HG03558 (cell line): ENCODE data around the gene PHF3.
"Not testable (repeated sequence)": the region's sequence is repeated elsewhere in the genome, so short reads cannot be mapped to it uniquely, and the experiment has no call there.

Experiments used
- ATAC-seq: cut with Tn5 transposase; IDR thresholded peaks from one replicate; pipeline ENCODE4 v1.9.1; 2021; ENCODE audit warnings: moderate number of reproducible peaks; ENCODE audit not compliant: unreplicated experiment; ENCODE audit errors: extremely low read depth

Gene PHF3

GRCh38 chr6:63689421-63689820 lies 53.8 kb downstream of the PHF3 start:
- ATAC-seq, result no peak

DNA sequence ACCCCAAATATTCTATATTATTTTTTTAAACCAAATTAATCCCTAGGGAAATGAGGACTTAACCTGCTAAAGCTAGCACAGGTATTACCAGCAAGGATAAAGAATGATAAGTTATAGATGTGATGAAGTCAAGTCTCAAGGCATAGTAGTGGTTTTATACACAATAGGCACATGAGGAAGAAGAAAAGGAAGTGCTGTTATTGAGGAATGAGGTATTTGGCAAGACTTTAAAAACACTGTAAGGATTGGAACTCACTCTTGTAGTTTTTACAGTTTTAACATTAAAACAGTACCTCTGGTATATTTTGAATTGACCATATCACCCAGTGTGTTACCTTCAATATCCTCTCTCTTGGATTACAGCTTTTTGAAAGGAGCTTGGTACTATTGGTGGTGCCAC lies 54.6 kb downstream of the PHF3 start:
- no peak for ATAC-seq

- no peak for ATAC-seq
These were observed 70.1 kb downstream of the PHF3 start for GRCh38 chr6:63705707-63706106.

DNA sequence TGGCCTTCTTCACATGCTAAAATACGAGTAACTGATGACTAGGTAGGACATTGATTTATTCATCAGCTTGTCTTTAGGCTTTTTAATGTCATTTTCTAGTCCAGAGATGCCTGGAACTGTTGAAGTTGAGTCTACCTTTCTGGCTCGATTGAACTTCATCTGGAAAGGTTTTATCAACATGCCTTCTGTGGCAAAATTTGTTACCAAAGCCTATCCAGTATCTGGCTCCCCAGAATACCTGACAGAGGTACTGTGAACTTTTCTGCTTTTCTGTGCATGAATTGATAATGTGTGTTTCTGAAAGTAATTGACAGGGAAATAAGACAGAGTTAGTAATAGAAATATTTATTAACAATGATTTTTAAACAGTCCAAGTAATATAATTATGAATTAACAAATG lies 71.0 kb downstream of the PHF3 start:
- no peak for ATAC-seq

DNA sequence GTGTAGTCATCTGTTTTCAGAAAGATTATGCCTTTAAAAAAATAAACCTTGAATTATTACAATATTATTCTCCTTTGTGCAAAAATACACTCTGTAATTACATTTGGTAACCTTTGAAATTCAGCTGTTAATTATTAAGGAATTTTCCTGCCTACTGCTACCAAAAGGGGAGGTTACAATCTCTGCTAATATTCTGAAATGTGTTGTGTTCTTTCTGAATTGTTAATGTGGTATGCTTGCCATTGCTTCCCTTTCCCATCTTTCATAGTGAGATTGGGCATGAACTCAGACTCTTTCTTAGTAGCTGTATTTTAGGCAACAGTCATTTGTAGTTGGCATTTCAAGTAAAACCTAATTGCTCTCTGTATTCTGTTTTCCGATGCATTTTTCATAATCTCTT lies 73.0 kb downstream of the PHF3 start:
- no peak for ATAC-seq

GRCh38 chr6:63709148-63709547 lies 73.5 kb downstream of the PHF3 start:
- ATAC-seq, result no peak

- ATAC-seq, result no peak
These were observed 77.7 kb downstream of the PHF3 start for GRCh38 chr6:63713332-63713731.

DNA sequence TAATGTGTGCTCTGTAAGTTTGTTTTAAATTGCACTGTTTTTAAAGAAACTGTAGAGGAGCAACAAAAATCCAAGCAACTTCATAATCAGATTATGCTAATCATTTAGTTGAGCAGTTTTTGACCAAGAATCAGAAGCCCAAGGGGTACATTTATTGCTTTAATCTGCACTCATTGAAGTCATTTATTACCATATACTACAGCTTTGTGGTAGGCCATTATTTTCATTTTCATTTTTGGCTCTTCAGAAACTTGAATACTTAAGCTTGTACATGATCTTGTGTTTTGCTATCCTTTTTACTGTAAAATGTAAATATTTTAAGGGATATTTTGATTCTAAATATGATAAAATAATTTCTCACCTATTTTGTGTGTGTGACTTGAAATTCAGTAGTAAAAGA lies 78.5 kb downstream of the PHF3 start:
- no peak for ATAC-seq

DNA sequence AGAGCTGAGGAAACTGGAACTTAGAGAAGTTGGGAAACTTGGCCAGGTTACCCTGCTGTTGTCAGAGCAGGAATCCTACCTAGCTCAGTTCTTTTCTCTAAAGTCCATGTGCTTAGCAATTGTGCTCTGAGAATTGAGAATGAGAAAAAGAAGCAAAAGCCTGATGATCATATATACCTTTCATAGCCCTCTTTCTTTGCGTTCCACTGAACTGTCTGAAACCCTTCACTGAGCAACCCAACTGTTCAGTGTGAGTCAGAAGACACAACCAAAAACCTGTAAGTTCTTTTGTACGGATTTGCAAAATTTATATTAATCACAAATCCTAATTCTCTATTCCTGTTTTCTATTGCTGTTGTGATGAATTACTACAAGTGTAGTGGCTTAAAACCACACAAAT lies 80.6 kb downstream of the PHF3 start:
- ATAC-seq, result no peak

GRCh38 chr6:63721181-63721580 lies 85.6 kb downstream of the PHF3 start:
- ATAC-seq, result no peak

- ATAC-seq, result no peak
These were observed 89.1 kb downstream of the PHF3 start for GRCh38 chr6:63724721-63725120.

DNA sequence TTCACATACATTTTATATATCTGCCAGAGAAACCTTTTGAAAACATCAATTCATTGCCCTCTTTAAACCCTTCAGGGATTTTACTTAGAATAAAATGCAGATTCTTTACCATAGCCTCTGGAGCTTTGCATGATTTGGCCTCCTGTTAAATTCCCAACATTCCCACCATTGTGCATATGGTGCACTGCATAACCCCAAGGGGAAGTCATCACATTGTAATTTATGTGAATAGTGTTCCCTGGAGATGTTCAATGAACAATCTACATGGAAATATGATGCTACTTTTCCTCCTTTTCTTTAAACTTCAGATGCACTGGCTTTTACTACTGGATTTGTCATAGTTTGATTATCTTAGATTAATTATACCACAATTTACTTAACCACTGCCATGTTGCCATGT lies 94.7 kb downstream of the PHF3 start:
- ATAC-seq, result no peak

GRCh38 chr6:63731930-63732329 lies 96.3 kb downstream of the PHF3 start:
- no peak for ATAC-seq

- no peak for ATAC-seq
These were observed 96.7 kb downstream of the PHF3 start for GRCh38 chr6:63732336-63732735.

GRCh38 chr6:63734923-63735322 lies 99.3 kb downstream of the PHF3 start:
- no peak for ATAC-seq

DNA sequence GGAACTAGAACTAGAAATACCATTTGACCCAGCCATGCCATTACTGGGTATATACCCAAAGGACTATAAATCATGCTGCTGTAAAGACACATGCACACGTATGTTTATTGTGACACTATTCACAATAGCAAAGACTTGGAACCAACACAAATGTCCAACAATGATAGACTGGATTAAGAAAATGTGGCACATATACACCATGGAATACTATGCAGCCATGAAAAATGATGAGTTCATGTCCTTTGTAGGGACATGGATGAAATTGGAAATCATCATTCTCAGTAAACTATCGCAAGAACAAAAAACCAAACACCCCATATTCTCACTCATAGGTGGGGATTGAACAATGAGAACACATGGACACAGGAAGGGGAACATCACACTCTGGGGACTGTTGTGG lies 102.6 kb downstream of the PHF3 start:
- ATAC-seq, result not testable (repeated sequence)

GRCh38 chr6:63739094-63739687 lies 103.6 kb downstream of the PHF3 start:
- no peak for ATAC-seq

DNA sequence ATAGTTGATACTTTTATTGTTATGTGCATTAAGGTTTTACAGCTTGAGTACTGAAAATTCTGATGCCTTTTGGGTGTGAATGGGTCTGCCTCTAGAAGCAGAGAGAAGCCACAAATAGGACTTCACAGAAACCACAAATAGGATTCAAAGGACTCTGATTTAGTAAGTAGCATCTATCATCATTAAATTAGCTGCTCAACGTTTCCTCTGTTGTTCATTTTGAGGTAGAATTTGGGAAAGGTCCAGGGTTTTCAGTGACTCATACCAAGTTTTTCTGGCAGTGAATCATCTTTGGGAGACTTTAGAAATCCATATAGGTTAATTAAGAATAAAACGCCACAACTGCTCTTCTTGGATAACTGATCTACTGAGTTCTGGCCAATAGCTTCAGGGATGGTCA lies 105.1 kb downstream of the PHF3 start:
- ATAC-seq, result no peak

GRCh38 chr6:63742060-63742459 lies 106.5 kb downstream of the PHF3 start:
- ATAC-seq, result no peak

GRCh38 chr6:63743691-63744090 lies 108.1 kb downstream of the PHF3 start:
- no peak for ATAC-seq

DNA sequence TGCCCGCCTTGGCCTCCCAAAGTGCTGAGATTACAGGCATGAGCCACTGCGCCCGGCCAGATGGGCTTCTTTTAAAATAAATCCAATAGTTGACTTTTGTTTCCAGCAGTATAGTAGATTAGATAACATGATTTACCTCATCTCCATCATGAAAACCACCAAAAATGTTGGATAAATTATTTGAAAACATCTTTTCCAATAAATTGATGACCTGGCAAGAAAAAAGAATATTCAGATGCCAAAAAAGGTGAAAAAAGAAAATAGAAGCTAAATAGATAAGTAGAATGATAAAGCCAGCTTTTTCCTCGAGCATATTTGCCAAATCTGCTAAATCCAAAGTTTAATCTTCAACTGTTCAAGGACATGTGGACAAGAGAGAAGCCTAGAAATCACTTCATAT lies 109.2 kb downstream of the PHF3 start:
- no peak for ATAC-seq

GRCh38 chr6:63745784-63746183 lies 110.2 kb downstream of the PHF3 start:
- ATAC-seq, result no peak

DNA sequence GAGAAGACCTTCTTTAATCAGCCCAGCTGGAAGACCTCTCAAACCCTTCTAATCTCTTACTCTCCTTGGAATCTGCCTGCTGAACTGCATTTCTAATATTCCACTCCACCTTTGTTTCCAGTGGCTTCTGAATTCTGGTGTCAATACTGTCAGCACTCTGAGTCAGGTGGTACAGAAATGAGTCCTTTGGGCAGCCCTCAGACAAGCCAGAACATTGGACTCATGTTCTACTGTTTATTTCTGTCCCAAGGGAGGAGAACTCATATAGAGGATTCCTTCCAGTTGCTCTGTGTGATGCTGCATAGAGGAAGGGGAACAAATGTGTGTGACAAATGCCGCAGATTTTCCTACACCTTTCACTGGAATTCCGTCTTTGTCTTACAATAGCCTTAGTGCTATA lies 114.8 kb downstream of the PHF3 start:
- no peak for ATAC-seq
